HEK293T (cell line): Measurements from ENCODE around the gene EVC2.

Experiments used
- CTBP1 ChIP-seq: fragments of 450-650 bp; IDR thresholded peaks from 2 replicates; pipeline ENCODE4 v1.6.1; 2016; ENCODE audit warnings: borderline replicate concordance
- FOXA1 ChIP-seq: fragments of 450-650 bp; IDR thresholded peaks from 2 replicates; pipeline ENCODE4 v1.6.1; 2016; ENCODE audit warnings: mild to moderate bottlenecking
- FOXM1 ChIP-seq: fragments of 450-650 bp; IDR thresholded peaks from 2 replicates; pipeline ENCODE4 v1.6.1; 2017; ENCODE audit warnings: mild to moderate bottlenecking, borderline replicate concordance
- SP1 ChIP-seq: fragments of 450-650 bp; IDR thresholded peaks from 2 replicates; pipeline ENCODE4 v1.6.1; 2017
- SUZ12 ChIP-seq: fragments of 450-650 bp; IDR thresholded peaks from 2 replicates; pipeline ENCODE4 v1.6.1; 2016; ENCODE audit warnings: mild to moderate bottlenecking
- TARDBP ChIP-seq: fragments of 450-650 bp; IDR thresholded peaks from 2 replicates; pipeline ENCODE4 v1.6.1; 2016

DNA sequence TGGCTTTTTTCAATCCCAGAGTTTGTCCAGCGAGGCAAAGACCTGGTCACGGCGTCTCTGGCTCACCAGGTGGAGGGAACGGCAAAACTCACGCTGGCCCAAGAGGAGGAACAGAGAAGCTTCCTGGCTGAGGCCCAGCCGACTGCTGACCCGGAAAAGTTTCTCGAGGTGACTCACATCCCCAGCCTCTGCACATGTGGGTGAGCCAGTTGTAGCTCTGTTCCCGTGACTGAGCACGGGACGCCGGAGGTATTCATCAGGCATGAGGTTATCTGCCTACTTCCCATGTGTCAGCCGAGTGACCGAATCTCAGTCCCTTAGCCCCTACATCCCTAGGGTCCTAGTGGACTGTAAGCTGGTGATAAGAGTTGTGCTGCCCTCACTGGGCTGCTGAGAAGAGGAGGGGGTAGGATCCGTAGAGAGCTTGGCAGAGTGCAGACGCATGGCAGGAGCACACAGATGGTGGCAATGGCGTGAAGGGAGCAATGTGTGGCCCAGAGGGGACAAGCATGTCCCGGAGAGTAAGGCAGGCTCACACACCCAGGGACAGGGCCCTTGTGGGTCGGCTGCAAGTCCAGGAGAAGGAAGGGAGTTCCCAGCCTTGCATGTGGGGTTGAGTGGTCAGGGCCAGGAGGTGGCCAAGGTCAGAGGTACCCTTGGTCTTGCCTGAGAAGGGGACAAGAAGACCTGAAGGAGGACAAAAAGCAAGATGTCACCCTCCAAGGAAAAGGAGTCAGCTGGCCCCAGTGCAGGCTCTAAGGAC, 45.6 kb upstream of the EVC2 start:
- no peak for TF ChIP-seq SUZ12
- no peak for TF ChIP-seq CTBP1
- TF ChIP-seq FOXA1, result no peak
- TF ChIP-seq TARDBP, result no peak
- TF ChIP-seq SP1, result no peak
- TF ChIP-seq FOXM1, result no peak
